Central memory CD8-positive, alpha-beta T cell (primary cell): ENCODE measurements around the gene ALAS1.

ENCODE experiments used
- ATAC-seq: fragments of 150-1000 bp; cut with Tn5 transposase; replicated peaks from 2 replicates; pipeline ENCODE4 v1.10.0; 2022; ENCODE audit warnings: mild to moderate bottlenecking, moderate FRiP score, moderate number of reproducible peaks; ENCODE audit not compliant: poor library complexity, severe bottlenecking; ENCODE audit errors: extremely low read depth
- DNase-seq, 2 donors: peaks; one replicate each; pipeline ENCODE4 v3.0.0; 2021; ENCODE audit warnings: low spot score in 2 of 2
- H3K27ac Mint-ChIP-seq: one replicate; pipeline ENCODE4 v1.8.0; 2022; ENCODE audit warnings: low read depth, mild to moderate bottlenecking, moderate library complexity, mixed read lengths
- H3K27me3 Mint-ChIP-seq: one replicate; pipeline ENCODE4 v1.8.0; 2022; ENCODE audit warnings: mixed read lengths
- H3K36me3 Mint-ChIP-seq: one replicate; pipeline ENCODE4 v1.8.0; 2022; ENCODE audit warnings: mild to moderate bottlenecking, moderate library complexity, mixed read lengths; ENCODE audit not compliant: insufficient read depth
- H3K4me1 Mint-ChIP-seq: one replicate; pipeline ENCODE4 v1.8.0; 2022; ENCODE audit warnings: mixed read lengths
- H3K4me3 Mint-ChIP-seq: one replicate; pipeline ENCODE4 v1.8.0; 2022; ENCODE audit warnings: mild to moderate bottlenecking, moderate library complexity, mixed read lengths
- H3K9me3 Mint-ChIP-seq: one replicate; pipeline ENCODE4 v1.8.0; 2022; ENCODE audit warnings: mixed read lengths

The ALAS1 gene

GRCh38 chr3:52248816-52249547 is 51.0 kb downstream of the ALAS1 start:
- no peaks in the 10 kb centered on the region for H3K27me3 Mint-ChIP-seq
- H3K4me3 Mint-ChIP-seq: no peak overlapping the region
- H3K4me1 Mint-ChIP-seq: peaks cover 78% of the 10 kb centered on the region
- ATAC-seq (no peak), DNase-seq (no peak)
- peaks cover 52% of the 10 kb centered on the region for H3K36me3 Mint-ChIP-seq
- H3K27ac Mint-ChIP-seq: peak overlapping the region; percentile 82
- no peaks in the 10 kb centered on the region for H3K9me3 Mint-ChIP-seq

GRCh38 chr3:52249683-52250082 is 51.7 kb downstream of the ALAS1 start:
- no peak overlapping the region for H3K4me3 Mint-ChIP-seq
- H3K27me3 Mint-ChIP-seq: no peaks in the 10 kb centered on the region

GRCh38 chr3:52250122-52250521 is 52.2 kb downstream of the ALAS1 start:
- no peak for DNase-seq
- Mint-ChIP-seq H3K4me3 (peak overlapping the region; percentile 26), H3K36me3 (peaks cover 60% of the 10 kb centered on the region), H3K4me1 (peaks cover 80% of the 10 kb centered on the region), H3K27ac (peak overlapping the region; percentile 82), H3K9me3 (no peaks in the 10 kb centered on the region), H3K27me3 (no peaks in the 10 kb centered on the region)
- ATAC-seq: no peak

More at GRCh38 chr3:52249683-52250082, 51.7 kb downstream of the ALAS1 start:
- no peak for ATAC-seq
- H3K27ac Mint-ChIP-seq: peak overlapping the region; percentile 82
- no peaks in the 10 kb centered on the region for H3K9me3 Mint-ChIP-seq
- peaks cover 80% of the 10 kb centered on the region for H3K4me1 Mint-ChIP-seq
- H3K36me3 Mint-ChIP-seq: peaks cover 57% of the 10 kb centered on the region
- no peak for DNase-seq

GRCh38 chr3:52253314-52254304 is 55.6 kb downstream of the ALAS1 start:
- H3K9me3 Mint-ChIP-seq: no peaks in the 10 kb centered on the region
- ATAC-seq (peak; percentile 92), DNase-seq (peak; percentile 71 to 87)
- H3K4me3 Mint-ChIP-seq: peak overlapping the region; percentile 78
- H3K27ac Mint-ChIP-seq: peak overlapping the region; percentile 97
- no peaks in the 10 kb centered on the region for H3K27me3 Mint-ChIP-seq
- H3K36me3 Mint-ChIP-seq: peaks cover 77% of the 10 kb centered on the region
- peaks cover 85% of the 10 kb centered on the region for H3K4me1 Mint-ChIP-seq

- H3K4me1 Mint-ChIP-seq: peaks cover 81% of the 10 kb centered on the region
- no peak for DNase-seq
These were observed 56.6 kb downstream of the ALAS1 start for GRCh38 chr3:52254608-52255007.

GRCh38 chr3:52256159-52256558 is 58.2 kb downstream of the ALAS1 start:
- DNase-seq: no peak

More at GRCh38 chr3:52254608-52255007, 56.6 kb downstream of the ALAS1 start:
- Mint-ChIP-seq H3K9me3 (no peaks in the 10 kb centered on the region), H3K27me3 (no peaks in the 10 kb centered on the region), H3K27ac (peak overlapping the region; percentile 97), H3K4me3 (no peak overlapping the region), H3K36me3 (peaks cover 82% of the 10 kb centered on the region)
- no peak for ATAC-seq

GRCh38 chr3:52256622-52257021 is 58.7 kb downstream of the ALAS1 start:
- peaks cover 77% of the 10 kb centered on the region for H3K4me1 Mint-ChIP-seq
- H3K27me3 Mint-ChIP-seq: no peaks in the 10 kb centered on the region
- ATAC-seq (no peak), DNase-seq (no peak)
- H3K27ac Mint-ChIP-seq: no peak overlapping the region
- peaks cover 90% of the 10 kb centered on the region for H3K36me3 Mint-ChIP-seq
- H3K4me3 Mint-ChIP-seq: no peak overlapping the region
- no peaks in the 10 kb centered on the region for H3K9me3 Mint-ChIP-seq

More at GRCh38 chr3:52256159-52256558, 58.2 kb downstream of the ALAS1 start:
- no peak for ATAC-seq
- Mint-ChIP-seq H3K36me3 (peaks cover 91% of the 10 kb centered on the region), H3K9me3 (no peaks in the 10 kb centered on the region), H3K27ac (peak overlapping the region; percentile 97), H3K27me3 (no peaks in the 10 kb centered on the region), H3K4me3 (peak overlapping the region; percentile 16), H3K4me1 (peaks cover 77% of the 10 kb centered on the region)

- Mint-ChIP-seq H3K4me1 (peaks cover 73% of the 10 kb centered on the region), H3K27ac (peak overlapping the region; percentile 79), H3K27me3 (no peaks in the 10 kb centered on the region), H3K36me3 (peaks cover 90% of the 10 kb centered on the region), H3K9me3 (no peaks in the 10 kb centered on the region), H3K4me3 (no peak overlapping the region)
- DNase-seq: no peak
- no peak for ATAC-seq
These were observed 60.0 kb downstream of the ALAS1 start for GRCh38 chr3:52257911-52258310.

- Mint-ChIP-seq H3K4me1 (peaks cover 73% of the 10 kb centered on the region), H3K4me3 (no peak overlapping the region), H3K9me3 (no peaks in the 10 kb centered on the region), H3K36me3 (peaks cover 88% of the 10 kb centered on the region), H3K27me3 (no peaks in the 10 kb centered on the region), H3K27ac (peak overlapping the region; percentile 79)
- ATAC-seq (no peak), DNase-seq (no peak)
These were observed 61.1 kb downstream of the ALAS1 start for GRCh38 chr3:52259035-52259434.

GRCh38 chr3:52259448-52259847 is 61.5 kb downstream of the ALAS1 start:
- ATAC-seq (no peak), DNase-seq (no peak)
- Mint-ChIP-seq H3K4me1 (peaks cover 73% of the 10 kb centered on the region), H3K27me3 (no peaks in the 10 kb centered on the region), H3K27ac (no peak overlapping the region), H3K9me3 (no peaks in the 10 kb centered on the region), H3K36me3 (peaks cover 87% of the 10 kb centered on the region), H3K4me3 (no peak overlapping the region)

- H3K4me1 Mint-ChIP-seq: peaks cover 51% of the 10 kb centered on the region
- H3K27ac Mint-ChIP-seq: peak overlapping the region; percentile 43
- H3K4me3 Mint-ChIP-seq: peak overlapping the region; percentile 0
- ATAC-seq (no peak), DNase-seq (no peak)
- peaks cover 87% of the 10 kb centered on the region for H3K36me3 Mint-ChIP-seq
- no peaks in the 10 kb centered on the region for H3K9me3 Mint-ChIP-seq
- H3K27me3 Mint-ChIP-seq: no peaks in the 10 kb centered on the region
These were observed 64.5 kb downstream of the ALAS1 start for GRCh38 chr3:52262447-52262846.
